NCI-H1694 treated with DMSO at 0.1 percent for 48 hours (cell line): Measurements from ENCODE around the gene KCNN3.

Source experiments
- DNase-seq: peaks from one replicate; lab custom pipeline; 2025; lab: John Stamatoyannopoulos, UW

The KCNN3 gene

DNA sequence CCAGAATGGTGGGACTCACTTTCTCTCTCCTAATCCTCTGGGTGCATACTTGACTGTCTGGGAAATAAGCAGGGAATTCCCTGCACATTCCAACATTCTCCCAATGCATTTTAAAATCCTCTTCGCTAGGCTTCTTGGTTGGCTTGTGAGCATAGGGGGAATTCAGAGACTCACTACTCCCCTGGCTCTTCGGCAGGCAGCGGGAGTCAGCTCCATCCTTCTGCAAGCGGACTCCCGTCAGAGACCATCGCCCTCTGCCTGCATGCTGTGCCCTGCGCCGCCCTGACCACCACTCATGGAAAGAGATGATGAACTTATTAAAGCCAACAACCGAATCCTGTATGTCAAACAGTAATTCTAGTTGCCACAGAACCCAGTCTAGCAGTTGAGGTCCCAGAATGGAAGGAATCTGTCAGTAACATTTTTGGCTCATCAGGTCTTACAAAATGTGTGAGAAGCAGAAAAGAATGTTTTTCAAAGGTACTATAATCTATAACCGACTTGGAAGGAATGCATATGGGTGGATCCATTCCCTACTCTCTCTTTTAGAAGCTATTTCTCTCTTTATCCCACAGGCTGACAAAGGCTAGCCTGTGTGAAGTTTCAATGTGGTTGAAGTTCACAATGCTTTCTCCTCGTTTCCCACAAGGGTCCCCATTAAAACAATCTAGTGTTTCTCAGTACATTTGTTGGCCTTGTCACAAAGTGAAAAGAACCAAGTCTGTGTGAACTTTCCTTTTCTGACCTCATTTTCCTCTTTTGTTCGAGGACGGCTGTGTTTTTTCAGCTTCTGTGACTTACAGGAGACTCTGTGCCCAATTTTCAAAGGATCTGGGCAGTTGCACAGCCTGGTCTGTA is 143.0 kb downstream of the KCNN3 start:
- DNase-seq, result no peak

DNA sequence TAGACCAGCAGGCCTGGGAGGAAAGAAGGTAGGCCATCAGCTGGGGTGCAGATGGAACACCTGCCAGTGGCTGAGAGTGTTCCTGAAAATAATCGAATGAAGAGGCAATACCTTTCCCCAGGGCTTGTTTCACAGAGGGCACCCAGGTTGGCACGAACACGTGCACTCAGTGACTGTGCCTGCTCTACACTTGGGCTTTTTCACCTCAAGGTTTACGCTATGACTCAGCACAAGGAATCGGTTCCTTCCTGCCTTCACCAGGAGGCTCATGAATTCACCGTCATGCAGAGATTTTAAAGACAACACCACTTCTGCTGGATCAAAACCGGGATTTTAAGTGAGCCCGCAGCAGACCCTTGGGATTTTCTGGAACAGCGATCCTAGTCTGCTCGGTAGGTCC is 143.6 kb downstream of the KCNN3 start:
- DNase-seq, result no peak

DNA sequence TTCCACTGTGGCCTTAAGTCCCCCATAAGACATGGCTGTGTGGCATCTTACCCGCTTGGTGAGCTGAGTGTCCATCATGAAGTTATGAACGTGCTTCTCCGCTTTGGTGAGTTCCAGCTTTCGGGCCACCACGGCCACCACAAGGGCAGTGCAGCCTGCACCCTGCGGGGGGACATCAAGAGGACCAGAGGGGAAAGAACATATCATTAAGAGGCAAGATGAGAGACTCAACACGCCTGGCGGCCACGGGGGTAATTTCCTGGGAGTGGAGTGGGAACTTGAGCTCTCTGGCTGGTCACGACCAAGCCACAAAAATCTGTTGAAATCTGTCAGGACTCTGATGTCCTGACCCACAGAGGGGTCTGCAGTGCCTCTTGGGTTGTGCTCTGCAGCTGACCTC is 144.2 kb downstream of the KCNN3 start:
- no peak for DNase-seq

DNA sequence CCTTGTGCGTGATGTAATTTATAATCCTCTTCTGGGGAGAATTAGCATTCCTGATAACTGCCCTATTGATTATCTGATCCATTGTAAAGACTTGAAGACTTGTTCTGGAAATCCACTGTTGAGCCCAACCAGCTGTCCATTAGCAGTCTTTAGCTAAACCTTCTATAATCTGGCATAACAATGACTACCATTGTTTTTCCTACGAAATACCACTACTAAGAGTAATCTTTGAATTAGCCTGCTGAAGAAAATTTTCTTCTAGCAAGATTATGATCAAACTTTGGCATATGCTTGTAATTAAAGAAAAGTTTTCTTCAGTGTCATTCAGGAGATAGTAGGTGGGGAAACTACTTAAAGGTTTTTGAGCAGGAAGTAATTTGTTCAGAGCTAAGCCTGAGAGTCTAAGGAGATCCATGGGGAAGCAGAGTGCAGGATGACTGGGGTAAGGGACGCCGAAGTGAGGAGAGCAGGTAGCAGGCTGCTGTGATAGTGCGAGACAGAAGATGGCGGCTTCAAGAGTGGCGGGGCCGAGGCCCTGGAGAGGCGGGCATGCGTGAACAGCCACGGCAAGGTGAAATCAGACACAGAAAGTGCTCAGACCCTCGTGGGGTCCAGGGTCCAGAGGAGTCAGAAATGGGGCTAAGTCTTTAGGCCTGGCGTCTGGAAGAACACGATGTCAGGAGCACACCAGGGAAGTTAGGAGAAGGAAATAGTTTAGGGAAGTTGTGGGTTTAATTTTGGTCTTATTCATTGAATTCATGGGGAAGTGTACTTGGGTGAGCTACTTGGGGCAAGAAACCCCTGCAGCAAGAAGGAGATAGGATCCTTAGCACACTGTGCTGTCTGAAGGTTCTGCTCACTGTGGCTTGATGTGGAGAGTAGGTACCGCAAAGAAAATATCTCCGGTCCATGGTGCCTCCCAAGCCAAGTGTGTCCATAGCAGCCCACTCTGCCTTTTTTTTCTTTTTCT is 149.5 kb downstream of the KCNN3 start:
- no peak for DNase-seq

DNA sequence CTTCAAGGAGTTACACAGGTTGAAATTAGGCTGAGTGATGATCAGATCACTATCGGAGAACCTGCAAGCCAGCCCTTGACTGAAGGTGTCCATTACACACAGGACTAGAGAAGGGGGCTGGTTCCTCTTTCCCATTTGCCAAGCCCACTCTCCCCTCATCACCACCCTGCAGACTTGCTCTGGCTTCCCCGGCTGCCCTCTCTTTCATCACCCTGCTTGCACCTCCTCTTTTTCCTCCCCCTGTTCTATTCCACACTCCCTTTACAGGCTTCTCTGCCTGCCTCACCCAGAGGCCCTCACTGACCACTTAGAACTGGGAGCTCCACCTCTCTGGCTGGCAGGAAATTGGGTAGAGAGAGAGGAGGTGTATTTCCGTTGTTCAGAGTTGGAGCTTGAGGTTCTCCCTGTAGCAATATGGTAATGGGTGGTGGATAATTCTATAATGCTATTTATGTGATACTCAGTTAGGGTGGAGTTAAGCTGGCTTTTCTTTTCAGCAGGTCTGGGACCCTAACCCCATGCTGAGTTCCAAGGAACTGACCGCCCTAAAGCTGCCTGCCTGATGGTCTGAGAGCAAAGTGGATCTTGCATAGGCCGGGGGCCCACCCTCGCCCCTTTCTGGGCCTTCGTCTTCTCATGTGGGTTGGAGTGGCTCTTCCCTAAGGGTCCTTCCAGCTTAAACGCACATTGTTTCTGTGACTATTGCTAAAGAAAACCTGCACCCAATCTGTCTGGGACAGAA is 150.3 kb downstream of the KCNN3 start:
- DNase-seq, result no peak

DNA sequence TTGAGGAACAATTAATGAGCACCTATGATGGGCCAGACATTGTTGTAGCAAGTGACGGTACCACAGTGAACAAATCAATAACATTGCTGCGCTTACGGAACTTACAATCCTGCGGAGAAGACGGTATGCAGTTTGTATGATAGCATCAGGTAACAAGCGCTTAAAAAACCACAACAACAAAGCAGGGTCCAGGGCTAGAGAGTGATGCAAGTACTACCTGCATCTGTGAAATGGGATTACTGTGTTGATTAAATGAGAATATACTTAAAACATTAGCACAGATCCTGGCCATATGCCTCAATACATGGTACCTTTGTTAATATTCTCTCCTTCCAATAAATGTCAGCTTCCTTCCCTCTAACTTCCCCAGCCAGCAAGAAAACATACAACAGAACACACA is 151.5 kb downstream of the KCNN3 start:
- DNase-seq, result no peak

DNA sequence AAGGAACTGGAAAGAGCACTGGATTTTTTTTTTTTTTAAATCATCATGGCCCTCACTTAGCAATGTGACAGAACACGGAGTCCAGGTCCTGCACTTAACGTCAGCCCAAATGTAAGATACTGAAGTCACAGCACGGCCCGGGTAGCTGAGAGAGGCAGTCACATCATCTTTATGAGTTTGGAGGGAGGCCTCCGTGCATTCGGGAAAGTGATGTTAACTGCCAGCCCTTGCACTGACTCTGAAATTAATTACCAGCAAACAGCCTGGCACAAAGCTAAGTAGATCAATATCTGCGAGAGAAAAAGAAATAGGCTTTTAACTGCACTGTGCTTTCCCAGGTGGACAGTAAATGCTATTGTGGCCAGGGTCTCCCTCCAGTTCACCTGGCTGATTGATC is 152.6 kb downstream of the KCNN3 start:
- no peak for DNase-seq

DNA sequence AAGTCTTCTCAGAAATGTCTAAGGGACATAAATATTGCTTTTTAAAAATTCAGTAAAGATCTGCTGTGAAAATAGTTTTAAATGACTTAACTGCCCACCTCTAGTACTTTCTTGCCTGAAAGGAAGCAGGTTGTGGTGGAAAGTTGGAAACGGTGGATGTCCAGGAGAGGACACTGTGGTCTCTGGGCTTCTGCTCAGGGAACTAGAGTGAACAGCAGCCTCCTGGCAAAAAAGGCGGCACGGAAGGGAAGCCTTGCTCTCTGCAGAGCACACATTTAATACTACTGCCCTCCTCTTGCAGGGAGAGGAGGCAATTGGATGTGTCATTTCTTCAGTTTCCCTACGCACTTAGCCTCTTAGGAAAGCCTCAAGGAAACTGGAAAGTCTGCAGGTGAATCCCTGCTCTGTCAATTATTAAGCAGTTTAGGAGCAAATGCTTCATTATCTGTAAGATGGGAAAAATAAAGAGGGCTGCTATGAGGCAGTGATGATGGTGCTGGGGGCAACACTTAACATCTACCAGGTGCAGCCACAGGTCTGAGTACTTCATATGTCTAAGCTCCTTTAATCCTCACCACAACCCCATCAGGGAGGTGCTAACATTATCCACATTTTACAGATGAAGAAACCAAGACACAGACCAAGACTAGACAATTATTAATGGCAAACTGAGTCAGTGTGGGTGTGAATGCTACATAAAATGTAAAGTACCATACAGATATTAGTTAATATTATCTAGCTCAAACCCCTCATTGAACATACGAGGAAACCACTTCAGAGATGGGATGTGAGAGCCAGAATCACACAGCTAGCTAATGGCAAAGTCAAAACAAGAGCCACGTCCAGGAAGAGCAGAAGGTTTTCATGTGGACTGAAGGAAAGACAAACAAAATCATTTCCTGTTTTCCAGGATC is 153.2 kb downstream of the KCNN3 start:
- no peak for DNase-seq

DNA sequence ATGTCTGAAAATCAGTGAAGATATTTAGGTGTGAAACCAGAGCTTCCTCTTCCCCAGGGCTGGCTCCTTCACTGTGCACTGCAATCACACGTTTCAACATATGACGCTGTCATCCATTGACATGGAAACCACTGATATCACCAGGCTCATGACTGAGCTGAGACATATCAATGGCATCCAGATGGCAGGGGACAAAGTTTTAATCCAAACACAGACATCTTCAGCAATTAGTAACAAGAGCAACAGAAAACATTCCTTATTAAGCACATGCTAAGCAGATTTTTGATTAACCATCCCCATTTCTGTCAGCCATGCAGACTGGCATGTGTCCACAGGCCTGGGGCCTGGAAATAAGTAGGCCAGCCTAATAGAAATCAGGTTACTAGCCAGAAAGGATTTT is 154.1 kb downstream of the KCNN3 start:
- DNase-seq, result no peak

DNA sequence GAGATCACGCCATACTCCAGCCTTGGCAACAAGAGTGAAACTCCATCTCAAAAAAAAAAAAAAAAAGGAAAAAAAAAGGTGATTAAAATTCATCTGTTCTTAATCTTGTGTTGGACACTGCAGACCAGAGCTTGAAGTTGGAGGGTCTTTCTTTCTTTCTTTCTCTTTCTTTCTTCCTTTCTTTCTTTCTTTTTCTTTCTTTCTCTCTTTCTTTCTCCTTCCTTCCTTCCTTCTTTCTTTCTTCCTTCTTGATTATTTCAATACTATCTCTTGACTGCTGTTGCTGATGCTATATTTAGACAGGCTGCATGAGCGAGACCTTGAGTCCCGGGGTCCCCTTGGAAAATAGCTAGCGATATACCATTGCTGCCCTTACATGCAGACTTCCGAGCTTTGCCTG is 154.7 kb downstream of the KCNN3 start:
- DNase-seq, result no peak

DNA sequence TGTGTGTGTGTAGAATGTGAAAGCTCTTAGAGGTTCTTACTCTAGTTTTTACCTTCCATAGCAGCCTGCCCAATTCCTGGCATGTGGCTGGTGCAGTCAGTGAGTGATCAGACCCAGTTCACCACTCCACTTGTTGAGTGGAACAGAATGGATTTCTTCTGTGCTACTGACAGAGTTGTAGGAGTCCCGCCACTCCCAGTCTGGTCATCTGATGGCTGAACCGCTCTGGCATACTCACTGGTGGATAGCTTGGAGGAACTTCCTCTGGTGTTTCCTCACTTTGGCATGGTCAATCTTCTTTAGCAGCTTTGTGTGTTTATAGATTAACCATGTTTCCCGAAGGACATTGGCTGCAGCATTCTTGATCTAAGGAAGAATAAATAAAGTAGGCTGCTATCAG is 155.4 kb downstream of the KCNN3 start:
- no peak for DNase-seq

DNA sequence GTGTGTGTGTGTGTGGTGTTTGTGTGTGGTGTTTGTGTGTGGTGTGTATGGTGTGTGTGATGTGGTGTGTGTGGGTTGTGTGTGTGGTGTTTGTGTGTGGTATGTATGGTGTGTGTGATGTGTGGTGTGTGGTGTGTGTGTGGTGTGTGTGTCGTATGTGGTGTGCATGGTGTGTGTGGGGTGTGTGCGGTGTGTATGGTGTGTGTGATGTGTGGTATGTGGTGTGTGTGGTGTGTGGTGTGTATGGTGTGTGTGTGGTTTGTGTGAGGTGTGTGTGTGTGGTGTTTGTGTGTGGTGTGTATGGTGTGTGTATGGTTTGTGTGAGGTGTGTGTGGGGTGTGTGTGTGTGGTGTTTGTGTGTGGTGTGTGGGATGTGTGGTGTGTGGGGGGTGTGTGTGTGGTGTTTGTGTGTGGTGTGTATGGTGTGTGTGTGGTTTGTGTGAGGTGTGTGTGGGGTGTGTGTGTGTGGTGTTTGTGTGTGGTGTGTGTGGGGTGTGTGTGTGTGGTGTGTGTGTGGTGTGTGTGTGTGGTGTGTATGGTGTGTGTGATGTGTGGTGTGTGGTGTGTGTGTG is 155.9 kb downstream of the KCNN3 start:
- no peak for DNase-seq

DNA sequence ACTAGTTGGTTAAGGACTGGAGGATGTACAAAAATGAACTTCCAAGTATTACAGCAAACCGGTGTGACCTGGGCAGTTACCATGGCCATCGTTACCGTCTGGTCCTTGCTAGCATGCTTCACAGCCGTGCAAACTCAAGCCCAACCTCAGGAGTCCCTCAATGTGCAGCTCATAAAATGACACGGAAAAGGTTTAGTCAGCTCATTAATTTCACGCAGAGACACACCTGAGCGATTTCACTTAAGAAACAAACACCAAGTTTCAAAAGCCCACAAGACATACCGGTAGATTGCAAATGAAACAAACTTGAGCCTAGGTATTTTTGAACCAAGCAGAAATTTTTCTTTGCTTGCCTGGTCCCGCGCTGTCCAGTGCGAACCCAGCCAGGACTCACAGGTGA is 157.1 kb downstream of the KCNN3 start:
- no peak for DNase-seq

DNA sequence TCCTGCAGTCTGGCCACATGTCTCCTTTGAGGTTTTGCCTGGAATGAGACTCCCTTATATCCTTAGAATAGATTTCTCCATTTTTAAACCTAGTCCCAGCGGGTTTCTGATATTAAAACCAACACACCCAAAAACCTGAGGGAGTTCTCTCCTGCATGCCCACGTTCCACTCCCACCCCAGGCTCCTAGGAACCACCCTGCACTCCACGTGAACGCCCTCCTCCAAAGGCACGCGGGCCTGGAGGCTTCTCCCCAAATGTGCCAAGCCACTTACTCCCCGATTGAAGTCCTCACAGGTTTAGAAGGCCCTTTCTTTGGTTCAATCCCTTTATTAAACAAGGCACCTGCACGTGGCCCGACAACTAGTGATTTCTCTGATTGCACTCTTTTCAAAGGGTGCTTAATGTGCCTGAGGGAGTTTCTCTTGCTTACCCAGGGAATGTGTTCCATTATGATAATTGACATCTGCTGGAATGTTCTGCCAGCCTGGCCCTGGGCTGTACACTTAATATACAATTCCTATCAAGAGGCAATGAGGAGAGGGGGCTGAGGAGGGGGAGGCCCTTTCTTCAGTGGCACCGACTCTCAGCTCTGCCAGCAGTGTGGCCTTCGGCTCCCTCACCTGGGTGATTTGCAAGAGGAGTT is 157.8 kb downstream of the KCNN3 start:
- DNase-seq, result no peak

DNA sequence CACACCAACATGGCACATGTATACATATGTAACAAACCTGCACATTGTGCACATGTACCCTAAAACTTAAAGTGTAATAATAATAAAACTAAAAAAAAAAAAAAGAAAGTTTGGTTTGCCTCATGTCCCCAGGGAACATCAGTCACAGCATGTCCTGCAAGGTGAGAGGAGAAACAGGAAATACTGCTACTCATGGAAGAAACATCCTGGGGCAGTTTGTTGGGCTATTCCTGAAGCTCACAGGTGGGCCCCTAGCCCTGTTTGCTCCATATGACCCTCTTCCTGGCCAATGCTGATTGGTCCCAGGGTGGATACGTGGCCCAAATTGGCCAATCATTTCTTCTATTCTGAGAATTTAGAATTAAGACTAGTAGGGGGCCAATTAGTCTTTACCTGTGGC is 158.7 kb downstream of the KCNN3 start:
- no peak for DNase-seq

DNA sequence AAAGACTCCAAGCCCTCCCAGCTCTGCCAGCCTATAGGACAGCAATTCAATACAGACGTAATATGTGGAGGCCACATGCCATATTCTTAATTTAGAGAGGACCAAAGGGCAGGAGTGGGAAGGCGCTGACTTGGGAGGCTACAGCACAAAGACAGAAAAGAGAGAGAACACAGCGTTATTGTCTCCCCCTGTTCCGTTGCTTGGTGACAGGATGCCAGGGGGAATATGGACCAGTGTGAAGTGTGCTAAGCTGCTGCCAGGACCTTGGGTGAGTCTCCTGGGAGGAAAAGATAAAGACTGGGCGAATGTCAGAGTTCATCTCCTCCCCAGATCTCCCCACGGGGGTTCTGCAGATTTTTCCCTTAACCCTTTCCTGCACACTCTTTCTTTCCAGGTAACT is 160.0 kb downstream of the KCNN3 start:
- no peak for DNase-seq

DNA sequence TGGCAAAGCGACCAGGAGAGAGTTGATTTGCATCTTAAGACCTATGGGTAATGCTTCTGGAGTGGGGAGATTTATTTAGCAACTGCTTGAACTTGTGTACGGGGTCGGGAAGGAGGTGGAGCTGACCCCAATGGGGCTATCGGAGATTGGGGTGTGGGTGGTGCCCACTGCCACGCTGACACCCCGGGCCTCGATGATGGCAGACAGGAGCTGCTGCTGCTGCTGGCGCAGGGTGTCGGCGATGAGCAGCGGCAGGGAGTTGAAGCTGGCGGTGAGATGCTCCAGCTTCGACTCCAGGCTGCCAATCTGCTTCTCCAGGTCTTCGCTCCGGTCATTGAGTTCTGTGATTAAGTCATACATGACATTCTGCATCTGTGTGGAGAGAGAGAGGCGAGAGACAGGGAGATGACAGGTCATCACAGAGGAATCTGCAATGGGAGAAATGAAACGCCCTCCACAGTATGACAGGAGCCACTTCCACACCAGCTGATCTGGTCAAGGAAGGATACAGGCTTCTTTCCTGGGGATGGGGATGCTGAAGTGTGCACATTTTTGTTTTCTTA is 162.1 kb downstream of the KCNN3 start:
- no peak for DNase-seq

DNA sequence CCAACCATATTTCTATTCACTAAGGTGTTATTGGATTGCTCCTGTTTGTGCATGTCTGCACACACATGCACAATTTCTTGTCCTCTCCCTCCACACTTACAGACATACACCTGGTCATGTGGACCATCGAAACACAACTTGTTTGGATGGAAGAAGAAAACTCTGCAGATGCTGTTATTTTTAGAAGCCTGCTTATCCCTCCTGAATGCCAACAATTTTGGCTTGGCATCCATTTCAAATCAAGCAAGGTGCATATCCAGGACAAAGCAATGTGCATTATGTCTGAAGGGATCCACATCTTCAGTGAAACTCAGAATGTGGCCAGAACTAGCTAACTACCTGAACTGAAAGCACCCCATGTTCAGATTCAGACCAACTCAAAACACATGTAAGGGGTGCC is 163.2 kb downstream of the KCNN3 start:
- no peak for DNase-seq

DNA sequence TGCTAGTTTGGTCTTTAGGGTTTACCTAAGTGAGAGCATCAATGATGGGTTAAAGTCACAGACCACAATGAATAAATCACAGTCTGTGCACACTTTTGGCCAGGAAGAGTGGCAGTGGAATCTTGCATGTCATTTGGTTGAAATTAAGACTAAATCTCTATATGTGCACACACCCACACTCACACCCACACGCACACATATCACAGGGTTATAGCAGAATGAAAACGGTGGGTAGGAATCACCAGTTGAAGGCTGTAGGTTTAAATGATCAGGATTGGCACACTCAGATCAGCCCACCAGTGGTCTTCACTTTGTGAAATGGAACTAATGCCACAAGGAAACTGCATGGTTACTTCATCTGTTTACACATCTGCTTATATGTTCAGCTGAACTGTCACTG is 164.5 kb downstream of the KCNN3 start:
- DNase-seq, result no peak

DNA sequence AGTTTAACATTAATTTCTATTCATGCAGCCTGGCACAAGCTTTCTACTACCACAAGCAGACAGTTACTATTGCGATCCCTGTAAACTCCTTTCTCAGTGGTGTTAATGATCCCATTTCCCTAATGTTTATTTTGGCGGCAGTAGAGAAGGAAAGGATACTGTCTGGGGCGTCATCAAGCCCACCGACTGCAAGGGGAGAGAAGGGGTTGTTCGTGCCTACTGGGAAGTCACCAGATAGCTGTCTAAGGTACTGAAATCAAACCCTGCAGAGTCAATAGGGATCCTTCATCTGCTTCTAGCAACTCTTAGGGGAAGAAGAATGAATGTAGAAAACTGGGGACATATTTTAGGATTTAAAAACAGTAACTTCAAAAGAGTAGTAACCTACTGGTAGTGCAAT is 166.9 kb downstream of the KCNN3 start:
- DNase-seq, result no peak
